ENCODE results near the gene ALPK1. TPM values are rescaled to one million over a fixed set of nuclear protein-coding genes. Genes with fewer than 3 reads are reported as not detected.
A peak's percentile ranks its signal among the peaks of the same experiment; 100 is the strongest.

ALPK1 gene
- total RNA-seq, 1 donor from 2014 or later, result 34.3 TPM

DNA sequence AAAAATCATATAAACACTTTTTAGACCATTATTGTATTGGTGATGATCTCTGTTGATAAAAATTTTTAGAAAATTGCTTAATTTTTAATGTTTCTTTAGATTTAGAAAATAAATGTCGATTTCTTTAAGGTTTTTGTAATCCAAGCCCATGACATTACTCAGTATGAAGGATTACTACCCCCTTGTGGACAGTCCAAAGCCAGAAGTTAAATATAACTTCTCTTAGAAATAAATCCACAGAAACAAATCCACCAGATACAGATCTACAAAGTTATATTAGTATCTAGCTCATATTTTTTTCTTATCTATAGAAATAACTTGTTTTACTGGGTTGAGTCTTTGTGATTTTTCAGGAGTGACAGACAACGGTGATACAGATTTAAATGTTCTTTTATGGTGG lies 30.3 kb upstream of the ALPK1 start:
- Histone ChIP-seq H3K27me3 (no peaks in the 10 kb centered on the region), H3K27ac (no peak overlapping the region), H3K9me3 (no peaks in the 10 kb centered on the region), H3K36me3 (peaks cover 17% of the 10 kb centered on the region), H3K4me3 (no peak overlapping the region), H3K4me1 (no peaks in the 10 kb centered on the region)
- TF ChIP-seq, protein P1, sequence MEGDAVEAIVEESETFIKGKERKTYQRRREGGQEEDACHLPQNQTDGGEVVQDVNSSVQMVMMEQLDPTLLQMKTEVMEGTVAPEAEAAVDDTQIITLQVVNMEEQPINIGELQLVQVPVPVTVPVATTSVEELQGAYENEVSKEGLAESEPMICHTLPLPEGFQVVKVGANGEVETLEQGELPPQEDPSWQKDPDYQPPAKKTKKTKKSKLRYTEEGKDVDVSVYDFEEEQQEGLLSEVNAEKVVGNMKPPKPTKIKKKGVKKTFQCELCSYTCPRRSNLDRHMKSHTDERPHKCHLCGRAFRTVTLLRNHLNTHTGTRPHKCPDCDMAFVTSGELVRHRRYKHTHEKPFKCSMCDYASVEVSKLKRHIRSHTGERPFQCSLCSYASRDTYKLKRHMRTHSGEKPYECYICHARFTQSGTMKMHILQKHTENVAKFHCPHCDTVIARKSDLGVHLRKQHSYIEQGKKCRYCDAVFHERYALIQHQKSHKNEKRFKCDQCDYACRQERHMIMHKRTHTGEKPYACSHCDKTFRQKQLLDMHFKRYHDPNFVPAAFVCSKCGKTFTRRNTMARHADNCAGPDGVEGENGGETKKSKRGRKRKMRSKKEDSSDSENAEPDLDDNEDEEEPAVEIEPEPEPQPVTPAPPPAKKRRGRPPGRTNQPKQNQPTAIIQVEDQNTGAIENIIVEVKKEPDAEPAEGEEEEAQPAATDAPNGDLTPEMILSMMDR (IDR thresholded peaks at IDR 0.05), result peak; percentile 53
- no peak for ATAC-seq
- no peak for DNase-seq
- intact Hi-C loops (cut with DNase I), result no loop called here

DNA sequence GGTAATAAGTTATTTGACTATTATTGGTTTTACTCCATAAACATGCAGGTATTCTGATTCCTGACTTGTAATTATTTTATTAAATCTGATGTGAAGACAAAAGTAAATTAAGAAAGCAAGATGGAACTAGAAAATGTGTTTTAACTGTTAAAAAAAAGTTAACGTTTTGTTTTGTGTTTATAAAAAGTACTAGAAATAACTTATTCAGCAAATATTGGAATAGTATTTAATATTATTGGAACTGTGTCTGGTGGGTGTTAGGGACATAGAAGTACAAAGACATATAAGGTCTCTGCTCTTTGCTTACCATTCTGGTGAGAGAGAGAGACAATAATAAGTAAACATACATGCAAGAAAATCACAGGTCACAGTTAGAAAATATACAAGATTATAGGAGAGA lies 27.1 kb upstream of the ALPK1 start:
- no peak for DNase-seq
- ATAC-seq, result no peak
- Histone ChIP-seq H3K4me1 (peaks cover 4% of the 10 kb centered on the region), H3K27ac (no peak overlapping the region), H3K4me3 (no peak overlapping the region), H3K9me3 (no peaks in the 10 kb centered on the region), H3K27me3 (no peaks in the 10 kb centered on the region), H3K36me3 (peaks cover 13% of the 10 kb centered on the region)
- intact Hi-C loops (cut with DNase I), result no loop called here
- TF ChIP-seq, protein P1 (IDR thresholded peaks at IDR 0.05), result no peak

DNA sequence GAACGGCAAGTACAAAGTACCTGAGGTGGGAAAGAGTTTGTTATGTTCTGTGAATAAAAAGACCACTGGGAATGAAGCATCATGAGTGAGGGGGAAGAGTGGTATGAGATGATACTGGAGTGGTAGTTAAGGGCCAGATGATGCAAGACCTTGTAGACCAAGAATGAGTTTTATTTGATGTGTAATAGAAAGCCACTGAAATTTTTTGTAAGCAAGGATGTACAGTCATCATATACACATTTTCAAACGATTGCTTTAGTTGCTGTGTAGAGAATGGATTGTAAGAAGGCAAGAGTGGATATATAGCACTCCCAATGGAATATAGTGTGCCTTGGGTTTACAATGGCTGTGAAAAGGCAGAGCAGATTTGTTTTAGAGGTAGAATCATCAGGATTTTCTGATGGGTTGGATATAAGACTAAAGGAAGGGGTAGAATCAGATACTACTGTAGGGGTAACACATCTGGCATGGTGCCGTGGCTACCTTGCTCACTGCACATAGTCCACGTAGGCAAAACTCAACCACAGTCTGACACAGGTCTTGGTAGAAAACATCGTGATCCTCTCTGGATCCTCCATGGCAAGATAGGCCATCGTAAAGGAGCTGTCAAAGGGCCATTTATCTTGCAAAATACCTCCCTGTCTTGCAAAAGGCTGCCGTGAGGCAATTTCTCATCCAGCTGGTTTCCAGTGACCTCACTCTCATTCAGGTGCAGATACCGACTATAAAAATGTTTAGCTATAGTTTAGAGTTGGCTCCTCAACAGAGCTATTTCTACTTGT lies 26.3 kb upstream of the ALPK1 start:
- H3K27ac ChIP-seq, result no peak overlapping the region
- intact Hi-C loops (cut with DNase I), result no loop called here
- H3K4me1 ChIP-seq, result peaks cover 4% of the 10 kb centered on the region
- no peaks in the 10 kb centered on the region for H3K9me3 ChIP-seq
- no peaks in the 10 kb centered on the region for H3K27me3 ChIP-seq
- DNase-seq (no peak), ATAC-seq (no peak)
- peaks cover 5% of the 10 kb centered on the region for H3K36me3 ChIP-seq
- TF ChIP-seq, protein P1 (IDR thresholded peaks at IDR 0.05), result no peak
- H3K4me3 ChIP-seq, result no peak overlapping the region

DNA sequence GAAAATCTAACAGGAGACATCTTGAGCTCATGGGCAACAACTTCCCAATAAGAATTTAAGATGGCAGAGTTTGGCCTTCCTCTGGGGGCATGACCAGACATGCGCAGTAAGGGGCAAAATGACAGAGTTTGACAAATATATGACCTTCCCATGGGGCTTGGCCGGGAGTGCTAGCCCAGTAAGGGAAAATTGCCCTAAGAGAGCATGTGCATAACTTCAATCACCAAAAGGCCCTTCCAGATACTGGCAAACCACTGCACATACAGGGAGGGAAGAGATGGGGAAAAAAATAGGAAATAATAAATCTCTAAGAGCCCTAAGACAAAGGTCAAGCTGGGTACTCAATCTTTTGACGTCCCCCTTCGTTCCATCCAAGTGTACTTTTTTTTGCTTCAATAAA lies 24.9 kb upstream of the ALPK1 start:
- intact Hi-C loops (cut with DNase I), result no loop called here
- Histone ChIP-seq H3K36me3 (peaks cover 4% of the 10 kb centered on the region), H3K4me3 (no peak overlapping the region), H3K27ac (no peak overlapping the region), H3K9me3 (no peaks in the 10 kb centered on the region), H3K27me3 (no peaks in the 10 kb centered on the region), H3K4me1 (peaks cover 4% of the 10 kb centered on the region)
- DNase-seq (no peak), ATAC-seq (no peak)
- TF ChIP-seq, protein P1 (IDR thresholded peaks at IDR 0.05), result no peak

DNA sequence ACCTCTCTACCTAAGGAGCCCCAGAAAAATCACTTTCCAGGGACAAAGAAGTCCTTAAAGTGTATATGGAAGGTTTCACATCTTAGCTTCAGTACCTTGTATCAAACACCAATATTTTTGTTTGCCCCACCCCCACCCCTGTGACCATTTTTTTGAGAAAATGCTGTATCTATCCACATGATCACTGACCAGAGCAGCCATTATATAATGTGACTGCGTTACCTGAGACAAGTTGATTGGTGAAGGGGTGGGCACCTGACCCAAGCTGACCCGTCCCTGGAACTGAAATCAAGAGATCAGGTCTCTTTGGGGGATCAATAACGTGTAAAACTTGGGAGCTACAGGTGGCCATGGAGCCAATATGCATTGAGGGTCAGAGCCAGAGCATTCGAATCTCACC lies 22.2 kb upstream of the ALPK1 start:
- Histone ChIP-seq H3K27me3 (no peaks in the 10 kb centered on the region), H3K36me3 (no peaks in the 10 kb centered on the region), H3K9me3 (no peaks in the 10 kb centered on the region), H3K4me3 (no peak overlapping the region), H3K27ac (no peak overlapping the region), H3K4me1 (peaks cover 10% of the 10 kb centered on the region)
- ATAC-seq (no peak), DNase-seq (no peak)
- intact Hi-C loops (cut with DNase I), result no loop called here
- TF ChIP-seq, protein P1 (IDR thresholded peaks at IDR 0.05), result no peak

All from upper lobe of right lung (tissue), 1 donor.